A549 (cell line): ENCODE results near the gene LIN37. TPM values are rescaled to one million over a fixed set of nuclear protein-coding genes. Genes with fewer than 3 reads are reported as not detected.
A peak's percentile ranks its signal among the peaks of the same experiment; 100 is the strongest.

ENCODE experiments used
- ATAC-seq, 2 experiments: fragments of 200-7000 bp in 1 of 2; fragments of >200 bp in 1 of 2; cut with Nextera tagmentation in 1 of 2; cut with Tn5 transposase in 1 of 2; 3 replicates each; pipeline versions ENCODE4 v1.8.0 to v1.9.1; 2018 to 2020; ENCODE audit warnings: mild to moderate bottlenecking in 1 of 2, moderate library complexity in 1 of 2
- CTCF ChIA-PET: fragments of 300-600 bp; sonication (Branson Sonifier 250); formaldehyde crosslinking; extraction: SDS; loops from one replicate; lab custom pipeline; 2021; ENCODE audit warnings: antibody characterized with exemption, inconsistent platforms; lab: Yijun Ruan, JAX
- POLR2A ChIA-PET: fragments of 350-600 bp; formaldehyde crosslinking; extraction: SDS; loops from one replicate; lab custom pipeline; 2021; ENCODE audit warnings: antibody characterized with exemption, inconsistent platforms; lab: Yijun Ruan, JAX
- DNase-seq, 2 experiments: peaks; one replicate each; pipeline versions ENCODE4 v3.0.0 to v3.0.0-alpha.2; 2011 to 2016; ENCODE audit warnings: low read depth in 1 of 2, low spot score in 1 of 2
- FAIRE-seq: peaks from 2 replicates; lab custom pipeline; 2011; peaks lifted over from hg19 to GRCh38; lab: Jason Lieb, UNC
- H3K27ac ChIP-seq, 2 experiments: fragments of >200 bp; sonication (Bioruptor Twin); formaldehyde crosslinking; 3 replicates each; pipeline ENCODE4 v1.5.1; 2016 to 2017
- H3K4me1 ChIP-seq: fragments of >200 bp; sonication (Bioruptor Twin); formaldehyde crosslinking; 3 replicates; pipeline ENCODE4 v1.6.1; 2016
- H3K4me2 ChIP-seq: fragments of >200 bp; sonication (Bioruptor Twin); formaldehyde crosslinking; 3 replicates; pipeline ENCODE4 v1.6.1; 2016
- H3K4me3 ChIP-seq: fragments of >200 bp; sonication (Bioruptor Twin); formaldehyde crosslinking; 3 replicates; pipeline ENCODE4 v1.5.1; 2016
- H3K9me3 ChIP-seq: fragments of >200 bp; sonication (Bioruptor Twin); formaldehyde crosslinking; 3 replicates; pipeline ENCODE4 v1.6.1; 2016
- BHLHE40 ChIP-seq: IDR thresholded peaks from 2 replicates; pipeline ENCODE4 v1.6.1; 2012; ENCODE audit warnings: low read depth, low read length, inconsistent platforms
- CHD2 ChIP-seq: fragments of 150-350 bp; IDR thresholded peaks from 2 replicates; pipeline ENCODE4 v1.6.1; 2014; ENCODE audit warnings: low read length; ENCODE audit not compliant: partially characterized antibody
- CHD4 ChIP-seq: fragments of 200-600 bp; sonication (generic); IDR thresholded peaks from 2 replicates; pipeline ENCODE4 v1.6.1; 2016; ENCODE audit warnings: antibody characterized with exemption, mild to moderate bottlenecking, borderline replicate concordance
- EHF ChIP-seq: fragments of 250-450 bp; sonication (Bioruptor Pico); IDR thresholded peaks from 2 replicates; pipeline ENCODE4 v1.5.0; 2020; ENCODE audit warnings: mild to moderate bottlenecking
- EHMT2 ChIP-seq: fragments of 200-600 bp; sonication (generic); IDR thresholded peaks from 2 replicates; pipeline ENCODE4 v1.6.1; 2016; ENCODE audit warnings: antibody characterized with exemption, low read depth, mild to moderate bottlenecking, moderate library complexity
- EP300 ChIP-seq, 2 experiments: fragments of >200 bp; sonication (Bioruptor Twin); formaldehyde crosslinking; IDR thresholded peaks; 2 replicates in 1 of 2; 3 replicates in 1 of 2; pipeline ENCODE4 v1.6.1; 2016 to 2017
- FOSB ChIP-seq: fragments of 250-450 bp; sonication (Bioruptor Pico); IDR thresholded peaks from 2 replicates; pipeline ENCODE4 v1.5.0; 2020; ENCODE audit warnings: mild to moderate bottlenecking, moderate library complexity
- GATA3 ChIP-seq: IDR thresholded peaks from 2 replicates; pipeline ENCODE4 v1.6.1; 2012; ENCODE audit warnings: borderline replicate concordance
- HES2 ChIP-seq: fragments of >200 bp; sonication (Bioruptor Twin); formaldehyde crosslinking; IDR thresholded peaks from 2 replicates; pipeline ENCODE4 v1.6.1; 2016
- JUN ChIP-seq, 2 experiments: fragments of >200 bp; sonication (Bioruptor Twin); formaldehyde crosslinking; IDR thresholded peaks; 2 replicates in 1 of 2; 3 replicates in 1 of 2; pipeline ENCODE4 v1.6.1; 2016 to 2017
- KDM1A ChIP-seq: fragments of 200-600 bp; sonication (generic); IDR thresholded peaks from 2 replicates; pipeline ENCODE4 v1.6.1; 2016; ENCODE audit warnings: low read depth, mild to moderate bottlenecking
- KDM5A ChIP-seq: fragments of 200-600 bp; sonication (generic); IDR thresholded peaks from 2 replicates; pipeline ENCODE4 v1.6.1; 2016; ENCODE audit warnings: antibody characterized with exemption, mild to moderate bottlenecking
- MAFK ChIP-seq: fragments of 450-650 bp; IDR thresholded peaks from 2 replicates; pipeline ENCODE4 v1.6.1; 2014; ENCODE audit not compliant: partially characterized antibody
- MAZ ChIP-seq: fragments of 150-350 bp; IDR thresholded peaks from 2 replicates; pipeline ENCODE4 v1.6.1; 2014; ENCODE audit warnings: antibody characterized with exemption, low read depth, low read length, borderline replicate concordance
- PHF8 ChIP-seq: fragments of 200-600 bp; sonication (generic); IDR thresholded peaks from 2 replicates; pipeline ENCODE4 v1.6.1; 2016; ENCODE audit warnings: low read depth, mild to moderate bottlenecking, antibody characterized with exemption, moderate library complexity, borderline replicate concordance
- POLR2A ChIP-seq: IDR thresholded peaks from 2 replicates; pipeline ENCODE4 v1.6.1; 2012; ENCODE audit warnings: mild to moderate bottlenecking, low read length
- RAD21 ChIP-seq, 2 experiments: fragments of >200 bp in 1 of 2; sonication (Bioruptor Twin) in 1 of 2; formaldehyde crosslinking in 1 of 2; IDR thresholded peaks in 1 of 2; conservative IDR thresholded peaks in 1 of 2; 2 replicates in 1 of 2; 3 replicates in 1 of 2; pipeline ENCODE4 v1.6.1; 2012 to 2018; ENCODE audit warnings: inconsistent platforms in 1 of 2
- REST ChIP-seq: fragments of 200-600 bp; sonication (generic); IDR thresholded peaks from 2 replicates; pipeline ENCODE4 v1.6.1; 2016; ENCODE audit warnings: antibody characterized with exemption, mild to moderate bottlenecking, moderate library complexity
- SMC3 ChIP-seq: fragments of >200 bp; sonication (Bioruptor Twin); formaldehyde crosslinking; IDR thresholded peaks from 3 replicates; pipeline ENCODE4 v1.6.1; 2018; ENCODE audit warnings: inconsistent platforms
- TFCP2L1 ChIP-seq: fragments of 250-450 bp; sonication (Bioruptor Pico); IDR thresholded peaks from 2 replicates; pipeline ENCODE4 v1.5.0; 2021; ENCODE audit warnings: mild to moderate bottlenecking
- USF2 ChIP-seq: fragments of 450-650 bp; IDR thresholded peaks from 2 replicates; pipeline ENCODE4 v1.6.1; 2014; ENCODE audit warnings: antibody characterized with exemption
- ZC3H11A ChIP-seq: fragments of 450-650 bp; IDR thresholded peaks from 2 replicates; pipeline ENCODE4 v1.6.1; 2014; ENCODE audit warnings: antibody characterized with exemption, mild to moderate bottlenecking
- ZFP36 ChIP-seq: fragments of 450-650 bp; IDR thresholded peaks from 2 replicates; pipeline ENCODE4 v1.6.1; 2014; ENCODE audit warnings: borderline replicate concordance; ENCODE audit not compliant: partially characterized antibody
- WGBS: methylation state at CpG from one replicate; pipeline ENCODE4 v1.1.6; 2017; ENCODE audit errors: missing lambda C conversion rate; 5-methylcytosine and 5-hydroxymethylcytosine counted together
- polyA plus RNA-seq, 4 experiments: library from polyadenylated mRNA; depleted of rRNA in 3 of 4; stranded (reverse); fragments of >200 nt; fragmentation: RNase III in 1 of 4; extraction: RNeasy Plus Mini Kit Qiagen cat#74134 plus additional on column Dnase treatment in 1 of 4; gene quantifications; 2 replicates in 3 of 4; 3 replicates in 1 of 4; pipeline ENCODE4 v1.2.3, GENCODE V29; 2011 to 2017
- TF ChIP-seq, protein P1 (sequence below): fragments of 250-450 bp; sonication (Bioruptor Pico); IDR thresholded peaks from 2 replicates; pipeline ENCODE4 v1.5.0; 2020; ENCODE audit warnings: low read depth, mild to moderate bottlenecking, moderate library complexity

Gene LIN37
- polyA plus RNA-seq, 2 of the 4 experiments (the other 2 are of a cell fraction): 8.1 to 23.1 TPM

- Histone ChIP-seq H3K4me2 (peak overlapping the region; percentile 88), H3K4me3 (no peak overlapping the region; the same call in 2 of the 3 replicates), H3K4me1 (no peaks in the 10 kb centered on the region), H3K27ac (no peak overlapping the region), H3K9me3 (no peaks in the 10 kb centered on the region)
- ChIA-PET POLR2A (interaction anchor here (1.5 to 1.6 kb wide), 2 partner anchors 9 to 45 kb away, joined by 4 to 14 read pairs; partner anchors contain the start of gene LIN37), CTCF (interaction anchor here (0.8 to 13.6 kb wide), 11 partner anchors 10 to 351 kb away, joined by 3 to 161 read pairs (median 5); partner anchors contain the start of genes PSENEN and U2AF1L4)
- WGBS: 60% methylated on average over 9 of the region's 9 CpGs
- no peak for TF ChIP-seq KDM5A
- TF ChIP-seq EP300 (IDR thresholded peaks at IDR 0.05): no peak
- no peak for TF ChIP-seq EHF
- TF ChIP-seq TFCP2L1 (CRISPR knock-in tag): no peak
- TF ChIP-seq JUN (IDR thresholded peaks at IDR 0.05): no peak
- TF ChIP-seq ZFP36: no peak
- TF ChIP-seq MAZ: no peak
- TF ChIP-seq CHD4: no peak
- no peak for TF ChIP-seq HES2
- no peak for TF ChIP-seq BHLHE40
- no peak for TF ChIP-seq ZC3H11A
- TF ChIP-seq, protein P1, sequence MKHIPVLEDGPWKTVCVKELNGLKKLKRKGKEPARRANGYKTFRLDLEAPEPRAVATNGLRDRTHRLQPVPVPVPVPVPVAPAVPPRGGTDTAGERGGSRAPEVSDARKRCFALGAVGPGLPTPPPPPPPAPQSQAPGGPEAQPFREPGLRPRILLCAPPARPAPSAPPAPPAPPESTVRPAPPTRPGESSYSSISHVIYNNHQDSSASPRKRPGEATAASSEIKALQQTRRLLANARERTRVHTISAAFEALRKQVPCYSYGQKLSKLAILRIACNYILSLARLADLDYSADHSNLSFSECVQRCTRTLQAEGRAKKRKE (CRISPR knock-in tag): no peak
- no peak for TF ChIP-seq SMC3
- no peak for TF ChIP-seq GATA3
- TF ChIP-seq RAD21 (conservative IDR thresholded peaks at IDR 0.05 in 1 of 2, IDR thresholded peaks at IDR 0.05 in 1 of 2): no peak
- no peak for TF ChIP-seq KDM1A
- ATAC-seq (peak in 1 of 2 experiments; percentile 3; a peak in 2 of 6 replicates), FAIRE-seq (no peak), DNase-seq (peak; percentile 50 to 59)
Measured at GRCh38 chr19:35703343-35703742, 45.0 kb upstream of the LIN37 start.

- no peak within 1 kb of the TSS for H3K4me2 ChIP-seq
- TF ChIP-seq FOSB: no peak
- peak; percentile 31; the same call in 1 of the 2 replicates for TF ChIP-seq REST
- CTCF ChIA-PET: interaction anchor here (1.0 to 13.6 kb wide), 7 partner anchors 10 to 228 kb away, joined by 3 to 161 read pairs (median 14); no protein-coding TSS in a partner anchor
- H3K4me1 ChIP-seq: no peaks in the 10 kb centered on the region
- no peaks in the 10 kb centered on the region for H3K9me3 ChIP-seq
- ATAC-seq: no peak
- H3K4me3 ChIP-seq: no peak within 1 kb of the TSS
- DNase-seq: no peak
- no peak within 1 kb of the TSS for H3K27ac ChIP-seq
- WGBS: 88% methylated on average over 24 of the region's 24 CpGs
- POLR2A ChIA-PET: interaction anchor here (0.7 kb wide), 1 partner anchor 415 kb away, joined by 4 read pairs; no protein-coding TSS in a partner anchor
- no peak for FAIRE-seq
Measured at GRCh38 chr19:35704218-35704617, 44.2 kb upstream of the LIN37 start, which contains the start of gene ZBTB32. TSS of gene ZBTB32 (plus strand) at chr19:35704558. CDS start at chr19:35714627, 10,069 bp downstream.

GRCh38 chr19:35708391-35708790 is 40.0 kb upstream of the LIN37 start:
- no peak overlapping the region for H3K27ac ChIP-seq
- WGBS: 63% methylated on average over 1 of the region's 1 CpG
- ATAC-seq: no peak
- no peak overlapping the region for H3K4me2 ChIP-seq
- POLR2A ChIA-PET: no interaction called here
- TF ChIP-seq EP300 (IDR thresholded peaks at IDR 0.05) (no peak), POLR2A (no peak), USF2 (no peak), PHF8 (no peak), CHD2 (no peak), EHMT2 (no peak), TFCP2L1 (CRISPR knock-in tag) (no peak), MAFK (no peak)
- TF ChIP-seq, protein P1 (CRISPR knock-in tag): no peak
- TF ChIP-seq, all 56 proteins: peak for 0
- no peaks in the 10 kb centered on the region; the same call in 2 of the 3 replicates for H3K4me1 ChIP-seq
- H3K9me3 ChIP-seq: no peaks in the 10 kb centered on the region
- DNase-seq (no peak), FAIRE-seq (peak; percentile 18)
- CTCF ChIA-PET: interaction anchor here (0.9 to 9.0 kb wide), 8 partner anchors 11 to 224 kb away, joined by 4 to 116 read pairs (median 5); no protein-coding TSS in a partner anchor
- no peak overlapping the region for H3K4me3 ChIP-seq
